Activated T-helper 1 cell treated with anti-CD3 and anti-CD28 coated beads, Interleukin-12 subunit alpha, Interleukin-12 subunit beta, Interleukin-2, Interleukin-4 antibody, amounts not matched to agents 30 ng/mL and 10 ng/mL and 1 ng/mL, durations not matched to agents 14 hours and 24 hours and 36 hours (primary cell): ENCODE results near the gene CHST11. TPM values are rescaled to one million over a fixed set of nuclear protein-coding genes. Genes with fewer than 3 reads are reported as not detected.

Source experiments
- DNase-seq: peaks from one replicate; pipeline ENCODE4 v3.0.0; 2021; ENCODE audit warnings: low spot score
- H3K27ac Mint-ChIP-seq: one replicate; pipeline ENCODE4 v1.8.0; 2021; ENCODE audit warnings: mild to moderate bottlenecking, mixed read lengths
- H3K27me3 Mint-ChIP-seq: one replicate; pipeline ENCODE4 v1.8.0; 2022; ENCODE audit warnings: mild to moderate bottlenecking, moderate library complexity, mixed read lengths; ENCODE audit not compliant: insufficient read depth
- H3K36me3 Mint-ChIP-seq: one replicate; pipeline ENCODE4 v1.8.0; 2021; ENCODE audit warnings: low read depth, mixed read lengths
- H3K4me1 Mint-ChIP-seq: one replicate; pipeline ENCODE4 v1.8.0; 2021; ENCODE audit warnings: low read depth, mixed read lengths
- H3K4me3 Mint-ChIP-seq: one replicate; pipeline ENCODE4 v1.8.0; 2021; ENCODE audit warnings: mild to moderate bottlenecking, moderate library complexity, mixed read lengths
- H3K9me3 Mint-ChIP-seq: one replicate; pipeline ENCODE4 v1.8.0; 2021; ENCODE audit warnings: mixed read lengths
- intact Hi-C: fragments of 100-400 bp; cut with micrococcal nuclease; formaldehyde crosslinking; loops from one replicate; pipeline ENCODE4 v1.15.1; 2024
- total RNA-seq: library from RNA; stranded (reverse); gene quantifications from 2 replicates; pipeline ENCODE4 v1.2.3, GENCODE V29; 2022

Gene CHST11
- total RNA-seq, 1 donor from 2014 or later = 70.7 TPM

GRCh38 chr12:104479123-104479662 is 22.4 kb downstream of the CHST11 start:
- Mint-ChIP-seq H3K27me3 (no peaks in the 10 kb centered on the region), H3K9me3 (no peaks in the 10 kb centered on the region), H3K36me3 (peaks cover 39% of the 10 kb centered on the region), H3K4me1 (peaks cover 90% of the 10 kb centered on the region), H3K4me3 (no peak overlapping the region), H3K27ac (peak overlapping the region; percentile 98)
- intact Hi-C loops = loop anchor here (2.0 kb wide), 1 partner anchor 16 kb away; no protein-coding TSS in a partner anchor
- no peak for DNase-seq

- Mint-ChIP-seq H3K4me1 (peaks cover 90% of the 10 kb centered on the region), H3K4me3 (peak overlapping the region; percentile 6), H3K9me3 (no peaks in the 10 kb centered on the region), H3K36me3 (peaks cover 44% of the 10 kb centered on the region), H3K27me3 (no peaks in the 10 kb centered on the region), H3K27ac (peak overlapping the region; percentile 42)
- no peak for DNase-seq
- intact Hi-C loops = no loop called here
Observed at GRCh38 chr12:104480012-104480411, 23.3 kb downstream of the CHST11 start.

GRCh38 chr12:104480826-104481440 is 24.2 kb downstream of the CHST11 start:
- Mint-ChIP-seq H3K27ac (peak overlapping the region; percentile 19), H3K27me3 (no peaks in the 10 kb centered on the region), H3K4me1 (peaks cover 95% of the 10 kb centered on the region), H3K9me3 (no peaks in the 10 kb centered on the region), H3K36me3 (peaks cover 44% of the 10 kb centered on the region), H3K4me3 (no peak overlapping the region)
- no peak for DNase-seq
- intact Hi-C loops = no loop called here

- intact Hi-C loops = no loop called here
- Mint-ChIP-seq H3K36me3 (peaks cover 44% of the 10 kb centered on the region), H3K9me3 (no peaks in the 10 kb centered on the region), H3K4me3 (peak overlapping the region; percentile 61), H3K4me1 (peaks cover 99% of the 10 kb centered on the region), H3K27ac (peak overlapping the region; percentile 62), H3K27me3 (no peaks in the 10 kb centered on the region)
- DNase-seq = no peak
Observed at GRCh38 chr12:104482113-104482512, 25.4 kb downstream of the CHST11 start.

GRCh38 chr12:104482748-104483147 is 26.0 kb downstream of the CHST11 start:
- H3K36me3 Mint-ChIP-seq = peaks cover 44% of the 10 kb centered on the region
- no peaks in the 10 kb centered on the region for H3K9me3 Mint-ChIP-seq
- no peak for DNase-seq
- peak overlapping the region; percentile 20 for H3K27ac Mint-ChIP-seq
- H3K4me1 Mint-ChIP-seq = peaks cover 97% of the 10 kb centered on the region
- no peaks in the 10 kb centered on the region for H3K27me3 Mint-ChIP-seq
- H3K4me3 Mint-ChIP-seq = no peak overlapping the region
- intact Hi-C loops = no loop called here

GRCh38 chr12:104484079-104484478 is 27.3 kb downstream of the CHST11 start:
- no peak for DNase-seq
- Mint-ChIP-seq H3K27me3 (no peaks in the 10 kb centered on the region), H3K9me3 (no peaks in the 10 kb centered on the region), H3K4me1 (peaks cover 96% of the 10 kb centered on the region), H3K4me3 (peak overlapping the region; percentile 65), H3K36me3 (peaks cover 46% of the 10 kb centered on the region), H3K27ac (no peak overlapping the region)
- intact Hi-C loops = no loop called here

- no peak for DNase-seq
- Mint-ChIP-seq H3K4me1 (peaks cover 94% of the 10 kb centered on the region), H3K4me3 (peak overlapping the region; percentile 65), H3K27ac (peak overlapping the region; percentile 64), H3K36me3 (peaks cover 45% of the 10 kb centered on the region), H3K9me3 (no peaks in the 10 kb centered on the region), H3K27me3 (no peaks in the 10 kb centered on the region)
- intact Hi-C loops = loop anchor here (1.0 kb wide), 2 partner anchors 8 to 9 kb away; no protein-coding TSS in a partner anchor
Observed at GRCh38 chr12:104485651-104486362, 29.1 kb downstream of the CHST11 start.

GRCh38 chr12:104486363-104486750 is 29.6 kb downstream of the CHST11 start:
- H3K4me3 Mint-ChIP-seq = no peak overlapping the region
- H3K27ac Mint-ChIP-seq = peak overlapping the region; percentile 15
- intact Hi-C loops = no loop called here
- H3K27me3 Mint-ChIP-seq = no peaks in the 10 kb centered on the region
- H3K4me1 Mint-ChIP-seq = peaks cover 94% of the 10 kb centered on the region
- no peak for DNase-seq
- no peaks in the 10 kb centered on the region for H3K9me3 Mint-ChIP-seq
- H3K36me3 Mint-ChIP-seq = peaks cover 43% of the 10 kb centered on the region

- H3K36me3 Mint-ChIP-seq = peaks cover 40% of the 10 kb centered on the region
- no peak for DNase-seq
- peak overlapping the region; percentile 46 for H3K27ac Mint-ChIP-seq
- H3K4me3 Mint-ChIP-seq = no peak overlapping the region
- H3K27me3 Mint-ChIP-seq = no peaks in the 10 kb centered on the region
- H3K4me1 Mint-ChIP-seq = peaks cover 94% of the 10 kb centered on the region
- H3K9me3 Mint-ChIP-seq = no peaks in the 10 kb centered on the region
- intact Hi-C loops = no loop called here
Observed at GRCh38 chr12:104486943-104487819, 30.4 kb downstream of the CHST11 start.

GRCh38 chr12:104488374-104488773 is 31.6 kb downstream of the CHST11 start:
- no peak overlapping the region for H3K4me3 Mint-ChIP-seq
- peaks cover 94% of the 10 kb centered on the region for H3K4me1 Mint-ChIP-seq
- H3K9me3 Mint-ChIP-seq = no peaks in the 10 kb centered on the region
- no peak for DNase-seq
- intact Hi-C loops = no loop called here
- H3K27me3 Mint-ChIP-seq = no peaks in the 10 kb centered on the region
- H3K27ac Mint-ChIP-seq = no peak overlapping the region
- peaks cover 36% of the 10 kb centered on the region for H3K36me3 Mint-ChIP-seq

- DNase-seq = no peak
- Mint-ChIP-seq H3K36me3 (peaks cover 30% of the 10 kb centered on the region), H3K27ac (peak overlapping the region; percentile 71), H3K4me1 (peaks cover 93% of the 10 kb centered on the region), H3K27me3 (no peaks in the 10 kb centered on the region), H3K4me3 (peak overlapping the region; percentile 38), H3K9me3 (no peaks in the 10 kb centered on the region)
- intact Hi-C loops = loop anchor here (10.0 kb wide), 1 partner anchor 565 kb away; no protein-coding TSS in a partner anchor
Observed at GRCh38 chr12:104490186-104490585, 33.4 kb downstream of the CHST11 start.

GRCh38 chr12:104490850-104491249 is 34.1 kb downstream of the CHST11 start:
- no peaks in the 10 kb centered on the region for H3K27me3 Mint-ChIP-seq
- no peaks in the 10 kb centered on the region for H3K9me3 Mint-ChIP-seq
- peaks cover 93% of the 10 kb centered on the region for H3K4me1 Mint-ChIP-seq
- peak overlapping the region; percentile 38 for H3K4me3 Mint-ChIP-seq
- peaks cover 32% of the 10 kb centered on the region for H3K36me3 Mint-ChIP-seq
- no peak for DNase-seq
- peak overlapping the region; percentile 71 for H3K27ac Mint-ChIP-seq
- intact Hi-C loops = loop anchor here (10.0 kb wide), 1 partner anchor 564 kb away; no protein-coding TSS in a partner anchor
